Neuronal stem cell (in vitro differentiated cells): ENCODE data around the gene PARPBP. TPM values are rescaled to one million over a fixed set of nuclear protein-coding genes. Genes with fewer than 3 reads are reported as not detected.

Experiments
- small RNA-seq: library from polyadenylated mRNA; stranded (forward); fragments of <200 nt; extraction: miRNeasy Mini kit (QIAGEN cat#:217004); gene quantifications from one replicate; pipeline ENCODE3, GENCODE V24; 2013; ENCODE audit not compliant: insufficient read depth

Gene PARPBP

Small RNA genes within 50 kb of the gene (small RNA-seq; reads per million reads assigned to genes)
- gene RN7SL793P: not detected
